Femur (tissue), 1 donor: ENCODE results near the gene MAP3K5.
A peak's percentile ranks its signal among the peaks of the same experiment; 100 is the strongest.
"Not testable (repeated sequence)": the region's sequence is repeated elsewhere in the genome, so short reads cannot be mapped to it uniquely, and the experiment has no call there.

Experiments
- DNase-seq: peaks from one replicate; pipeline ENCODE4 v3.0.0-alpha.2; 2017

MAP3K5 gene

DNA sequence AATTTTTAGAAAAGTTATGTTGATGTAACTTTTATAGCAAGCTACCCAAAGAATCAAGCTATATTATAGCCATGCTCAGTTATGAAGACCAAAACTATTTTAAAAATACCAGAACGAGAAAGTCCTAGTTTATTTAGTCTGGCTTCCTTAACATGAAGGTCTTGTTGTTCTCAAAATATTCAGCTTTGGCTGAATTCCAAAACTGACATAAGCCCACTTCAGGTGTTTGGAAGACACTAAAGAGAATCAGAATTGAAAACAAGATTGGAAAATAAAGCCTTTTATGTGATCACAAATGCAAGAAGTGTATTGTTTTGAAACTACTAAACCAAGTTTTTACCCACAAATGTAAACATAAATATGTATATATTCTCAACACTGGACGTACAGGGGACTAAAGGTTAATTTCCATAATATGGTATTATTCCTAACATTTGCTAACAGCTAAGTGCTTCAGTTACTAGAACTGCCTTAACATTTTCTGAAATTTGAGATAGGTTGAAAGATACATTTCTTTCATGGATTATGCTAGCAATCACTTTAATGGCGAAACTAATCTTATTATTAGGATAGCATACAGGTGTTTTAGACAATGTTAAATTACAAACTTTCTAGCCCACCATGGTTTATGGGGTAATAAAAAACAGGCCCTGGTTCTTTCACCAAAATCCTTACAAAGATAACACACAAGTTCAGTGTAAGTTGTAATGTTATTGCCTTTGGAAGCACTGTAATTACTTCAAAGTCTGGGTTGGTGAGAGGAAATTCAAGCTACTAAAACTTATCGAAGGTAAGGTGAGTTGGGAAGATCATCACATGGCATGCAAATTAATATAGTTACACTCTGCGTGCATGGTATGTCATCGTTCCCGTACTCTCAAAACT is 1.6 kb downstream of the MAP3K5 start:
- no peak for DNase-seq

DNA sequence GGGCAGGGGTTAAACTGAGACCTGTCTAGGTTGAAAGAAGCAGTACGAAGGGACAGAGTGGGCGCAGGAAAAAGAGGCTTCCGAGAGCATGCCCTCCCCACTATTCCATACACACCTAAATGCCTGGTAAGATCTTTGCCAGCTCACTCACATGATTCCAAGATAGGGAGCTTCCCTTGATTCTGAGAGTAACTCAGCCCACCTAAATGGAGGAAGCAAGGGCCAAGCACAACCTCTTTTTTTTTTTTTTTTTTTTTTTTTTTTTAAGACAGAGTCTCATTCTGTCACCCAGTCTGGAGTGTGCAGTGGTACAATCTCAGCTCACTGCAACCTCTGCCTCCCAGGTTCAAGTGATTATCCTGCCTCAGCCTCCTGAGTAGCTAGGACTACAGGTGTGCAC is 2.8 kb downstream of the MAP3K5 start:
- DNase-seq: not testable (repeated sequence)

DNA sequence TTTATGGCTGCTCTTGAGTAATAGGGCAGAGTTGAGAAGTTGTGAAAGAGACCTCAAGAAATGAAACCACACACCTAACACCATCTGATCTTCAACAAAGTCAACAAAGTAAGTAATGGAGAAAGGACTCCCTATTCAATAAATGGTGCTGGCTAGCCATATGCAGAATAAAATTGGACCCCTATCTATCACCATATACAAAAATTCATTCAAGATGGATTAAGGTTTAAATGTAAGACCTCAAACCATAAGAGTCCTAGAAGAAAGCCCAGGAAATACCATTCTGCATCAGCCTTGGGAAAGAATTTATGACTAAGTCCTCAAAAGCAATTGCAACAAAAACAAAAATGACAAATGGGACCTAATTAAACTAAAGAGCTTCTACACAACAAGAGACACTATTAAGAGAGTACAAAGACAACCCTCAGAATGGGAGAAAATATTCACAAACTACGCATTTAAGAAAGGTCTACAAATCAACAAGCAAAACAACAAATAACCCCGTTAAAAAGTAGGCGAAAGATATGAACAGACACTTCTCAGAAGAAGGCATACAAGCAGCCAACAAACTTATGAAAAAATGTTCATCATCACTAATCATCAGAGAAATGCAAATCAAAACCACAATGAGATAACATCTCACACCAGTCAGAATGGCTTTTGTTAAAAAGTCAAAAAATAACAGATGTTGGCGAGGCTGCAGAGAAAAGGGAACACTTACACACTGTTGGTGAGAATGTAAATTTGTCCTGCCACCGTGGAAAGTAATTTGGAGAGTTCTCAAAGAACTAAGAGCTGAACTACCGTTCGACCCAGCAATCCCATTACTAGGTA is 4.0 kb downstream of the MAP3K5 start:
- no peak for DNase-seq

DNA sequence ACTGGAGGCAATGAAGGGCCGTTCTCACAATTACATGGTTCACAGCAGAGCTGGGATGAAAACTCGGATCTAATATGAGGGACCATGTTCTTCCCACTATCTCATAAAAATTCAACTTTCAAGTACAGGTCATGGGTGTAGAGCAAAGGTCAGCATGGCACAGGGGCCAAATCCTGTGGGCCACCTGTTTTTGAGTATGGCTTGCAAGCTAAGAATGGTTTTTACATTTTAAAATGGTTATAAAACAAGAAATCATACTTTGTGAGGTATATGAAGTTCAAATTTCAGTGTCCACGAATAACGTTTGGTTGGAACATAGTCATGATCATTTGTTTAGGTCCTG is 4.6 kb downstream of the MAP3K5 start:
- DNase-seq: no peak

DNA sequence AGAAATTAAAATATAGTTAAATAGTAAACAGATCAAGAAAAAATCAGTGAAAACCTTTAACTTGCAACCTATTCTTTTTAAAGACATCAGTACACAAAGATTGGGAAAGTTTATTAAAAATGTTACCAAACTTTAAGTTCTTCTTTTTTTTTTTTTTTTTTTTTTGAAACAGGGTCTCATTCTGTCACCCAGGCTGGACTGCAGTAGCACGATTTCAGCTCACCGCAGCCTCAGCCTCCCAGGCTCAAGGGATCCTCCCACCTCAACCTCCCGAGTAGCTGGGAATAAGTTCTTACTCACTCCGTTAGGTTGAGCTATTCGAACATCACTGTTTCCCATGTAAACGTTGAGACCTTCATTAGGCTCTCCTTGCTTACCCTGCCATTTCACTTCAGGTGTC is 5.6 kb downstream of the MAP3K5 start:
- no peak for DNase-seq

DNA sequence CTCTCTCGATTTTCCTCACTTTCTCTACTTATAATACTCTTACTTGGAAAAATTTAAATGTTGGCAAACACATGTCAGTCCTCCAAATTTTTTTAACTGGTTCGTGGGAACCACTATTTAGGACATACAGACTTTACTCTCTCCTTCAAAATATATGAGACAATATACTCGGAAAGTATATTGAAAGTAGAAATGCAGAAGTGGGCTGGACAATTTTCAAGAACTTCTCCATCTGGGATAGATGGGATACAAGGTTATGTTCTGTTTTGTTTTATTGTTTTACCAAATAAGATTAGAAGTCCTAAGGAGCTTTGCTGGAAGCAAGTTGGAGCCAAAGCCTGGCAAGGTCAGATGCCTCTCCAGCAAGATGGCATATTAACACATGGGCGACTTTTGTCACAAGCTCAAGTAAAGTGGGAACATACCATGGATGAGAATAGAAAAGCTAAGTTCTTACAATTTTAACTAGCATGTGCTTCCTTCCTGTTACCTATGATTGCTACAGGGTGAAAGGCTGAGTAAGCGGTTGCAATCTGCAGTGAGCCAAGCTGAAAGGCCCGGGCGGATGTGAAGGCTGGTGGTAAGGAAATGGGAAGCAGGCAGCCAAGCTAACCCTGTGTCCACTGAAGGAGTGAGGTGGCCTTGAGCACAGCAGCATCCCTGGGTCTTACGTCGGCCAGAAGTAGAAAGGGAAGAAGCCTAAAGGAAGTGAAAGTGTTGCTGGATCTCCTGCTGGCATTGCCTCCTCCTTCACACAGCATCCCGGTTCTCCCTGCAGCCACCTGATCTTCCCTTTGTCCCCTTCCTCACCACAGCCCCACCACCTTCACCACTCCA is 7.1 kb downstream of the MAP3K5 start:
- DNase-seq: peak; percentile 55

DNA sequence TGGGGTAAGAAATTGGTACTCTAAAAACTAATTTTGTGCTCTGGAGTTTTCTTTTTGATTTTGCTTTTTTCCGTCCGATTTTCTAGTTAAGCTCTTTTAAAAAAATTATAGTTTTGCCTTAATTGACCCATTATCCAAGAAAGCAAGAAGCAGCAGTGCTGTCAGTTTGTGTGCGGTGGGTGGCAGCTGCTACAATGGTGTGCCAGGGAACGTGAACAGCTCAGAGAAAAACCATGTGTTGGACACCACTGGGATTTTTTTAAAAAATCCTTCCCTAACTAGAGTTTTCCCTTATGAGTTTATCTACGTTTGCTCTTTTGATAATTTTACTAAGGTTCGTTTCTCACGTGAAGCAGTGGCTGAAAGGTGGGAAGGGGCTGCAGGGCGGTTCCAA is 8.0 kb downstream of the MAP3K5 start:
- no peak for DNase-seq

DNA sequence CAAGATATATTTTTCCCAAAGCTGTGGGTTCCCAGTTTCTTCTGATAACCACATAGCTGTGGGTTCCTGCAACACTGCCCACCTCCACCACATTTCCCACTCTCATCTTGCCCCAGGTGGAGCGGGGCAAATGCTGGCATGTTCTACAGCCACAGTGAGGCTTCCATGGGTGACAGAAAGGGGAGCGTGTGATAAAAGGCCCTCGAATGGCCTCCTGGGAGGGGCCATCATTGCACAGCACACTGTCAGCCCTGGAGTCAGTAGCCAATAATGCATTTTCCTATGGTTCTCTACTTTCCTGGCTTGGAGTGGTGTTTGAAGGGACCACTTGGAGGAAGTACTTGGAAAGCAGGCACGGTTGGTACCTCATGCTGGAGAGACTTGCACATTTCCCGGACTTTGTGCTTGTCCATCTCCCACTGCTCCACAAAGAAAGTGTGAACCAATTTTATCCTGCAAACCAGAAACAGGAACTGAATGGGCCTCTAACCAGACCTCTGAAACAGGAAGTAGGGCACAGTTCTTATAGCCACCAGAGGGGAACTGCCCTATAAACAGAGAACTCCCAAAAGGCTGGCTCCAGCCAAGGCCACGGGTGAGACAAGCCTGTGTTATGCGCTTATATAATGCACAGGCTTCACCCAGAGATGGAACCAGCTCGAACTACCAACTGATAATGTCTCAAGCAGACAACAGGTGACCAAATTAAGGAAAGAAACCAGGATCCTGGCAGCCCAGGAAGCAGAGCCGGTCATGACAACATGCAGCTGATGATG is 8.6 kb downstream of the MAP3K5 start:
- peak; percentile 33 for DNase-seq

DNA sequence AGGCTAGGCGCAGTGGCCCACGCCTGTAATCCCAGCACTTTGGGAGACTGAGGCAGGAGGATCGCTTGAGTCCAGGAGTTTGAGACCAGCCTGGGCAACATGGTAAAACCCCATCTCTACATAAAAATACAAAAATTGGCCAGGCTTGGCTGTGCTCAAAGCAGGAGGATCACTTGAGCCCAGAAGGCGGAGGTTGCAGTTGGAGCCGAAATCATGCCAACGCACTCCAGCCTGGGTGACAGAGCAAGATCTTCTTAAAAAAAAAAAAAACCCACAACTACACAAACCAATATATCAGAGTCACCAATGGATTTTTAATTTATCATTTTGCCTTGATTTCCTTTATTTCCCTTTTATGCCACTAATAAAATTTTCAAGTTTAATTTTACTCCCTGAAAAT is 9.3 kb downstream of the MAP3K5 start:
- DNase-seq: no peak

DNA sequence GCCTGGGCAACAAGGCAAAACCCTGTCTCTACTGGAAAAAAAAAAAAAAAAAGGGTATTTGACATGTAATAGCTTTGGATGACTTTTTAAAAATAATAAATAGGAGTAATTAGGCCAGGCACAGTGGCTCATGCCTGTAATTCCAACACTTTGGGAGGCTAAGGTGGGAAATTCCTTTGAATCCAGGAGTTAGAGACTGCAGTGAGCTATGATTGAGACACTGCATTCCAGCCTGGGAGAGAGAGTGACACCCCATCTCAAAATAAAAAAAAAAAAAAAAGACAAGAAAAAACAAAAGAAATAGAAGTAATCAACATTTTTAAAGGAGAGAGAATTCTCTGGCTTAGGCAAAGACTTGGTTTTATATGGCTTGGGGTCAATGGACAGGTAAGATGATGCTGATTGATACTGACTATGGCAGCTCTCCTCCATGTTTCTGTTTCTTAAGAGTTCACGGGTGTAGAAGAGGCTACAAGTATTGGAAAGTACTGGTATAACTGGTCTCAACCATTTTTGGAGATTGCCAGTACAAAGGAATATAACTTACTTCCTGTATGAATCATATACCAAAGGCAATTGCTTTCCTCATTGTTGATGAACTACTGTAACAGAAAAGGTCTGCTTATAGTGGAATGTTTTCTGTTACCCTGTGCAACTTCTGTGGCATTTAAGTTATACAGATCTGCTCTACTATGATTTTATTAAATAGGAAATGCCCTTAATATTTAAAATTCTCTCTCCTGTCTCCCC is 10.1 kb downstream of the MAP3K5 start:
- DNase-seq: no peak

DNA sequence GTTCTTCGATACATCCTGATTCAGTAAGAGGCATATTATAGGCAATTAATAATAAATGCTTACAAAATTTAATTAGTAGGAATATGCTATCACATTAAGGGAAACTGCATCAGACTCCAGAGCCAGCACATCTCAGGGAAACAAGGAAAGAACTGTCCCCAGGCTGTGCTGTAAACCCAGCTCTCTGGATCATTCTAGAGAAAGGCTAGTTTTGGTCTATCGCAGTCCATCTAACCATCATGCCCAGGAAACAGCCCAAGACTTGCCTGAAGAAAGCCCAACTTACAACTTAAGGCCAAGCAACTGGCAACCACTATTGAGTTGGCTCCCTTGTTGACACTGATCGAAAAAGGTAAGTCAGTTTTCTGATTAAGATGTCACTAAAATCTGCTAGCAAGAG is 11.3 kb downstream of the MAP3K5 start:
- no peak for DNase-seq

DNA sequence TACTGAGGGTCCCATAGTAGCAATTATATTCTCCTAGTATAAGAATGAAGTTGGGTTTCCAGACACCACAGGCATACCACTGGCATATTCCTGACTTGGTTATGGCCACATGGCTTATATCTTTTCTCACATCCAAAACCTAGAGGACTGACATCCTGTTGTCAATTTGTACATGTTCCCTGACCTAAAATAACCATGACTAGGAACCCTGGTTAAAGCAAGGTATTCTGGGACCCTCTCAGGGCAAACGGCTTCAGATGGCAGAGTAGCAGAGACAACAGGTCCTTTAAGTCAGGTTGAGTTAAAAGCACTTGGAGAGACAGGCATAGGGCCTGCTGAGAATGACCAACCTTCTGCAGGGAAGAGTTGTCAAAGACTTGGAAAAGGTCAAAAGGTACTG is 12.6 kb downstream of the MAP3K5 start:
- DNase-seq: no peak

DNA sequence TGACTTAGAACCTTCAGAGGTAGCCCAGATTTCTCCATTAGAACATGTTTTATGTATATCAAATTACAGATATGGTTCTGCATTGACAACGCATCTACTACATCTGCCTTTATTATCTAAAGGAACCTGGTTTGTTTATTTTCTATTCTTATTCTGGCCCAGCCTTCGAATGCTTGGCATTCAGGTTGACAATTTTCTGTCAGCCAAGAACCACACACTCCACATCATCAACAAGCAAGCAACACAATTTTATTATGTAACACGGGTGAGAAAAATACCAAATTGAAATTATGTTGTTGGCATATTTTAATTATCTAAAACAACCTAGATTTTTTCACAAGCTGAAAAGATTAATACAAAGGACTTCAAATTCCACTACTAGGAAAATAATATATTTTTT is 14.6 kb downstream of the MAP3K5 start:
- no peak for DNase-seq

DNA sequence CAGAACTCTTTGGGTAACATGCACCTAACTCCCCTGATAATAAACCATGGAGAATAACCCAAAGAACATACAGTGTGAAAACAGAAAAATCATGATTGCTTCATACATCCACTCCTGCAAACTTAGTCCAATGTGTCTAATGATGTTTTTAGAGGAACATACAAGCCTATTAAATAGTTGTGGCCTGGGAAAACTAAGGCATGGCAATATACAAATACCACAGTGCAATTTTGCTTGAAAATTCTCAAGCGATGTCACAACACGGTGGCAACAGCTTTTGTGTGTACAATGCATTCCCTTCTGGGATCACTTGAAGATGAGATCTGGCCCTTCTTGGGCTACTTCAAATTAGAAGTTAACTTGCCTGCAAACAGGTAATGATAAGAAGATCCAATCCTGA is 16.7 kb downstream of the MAP3K5 start:
- no peak for DNase-seq

DNA sequence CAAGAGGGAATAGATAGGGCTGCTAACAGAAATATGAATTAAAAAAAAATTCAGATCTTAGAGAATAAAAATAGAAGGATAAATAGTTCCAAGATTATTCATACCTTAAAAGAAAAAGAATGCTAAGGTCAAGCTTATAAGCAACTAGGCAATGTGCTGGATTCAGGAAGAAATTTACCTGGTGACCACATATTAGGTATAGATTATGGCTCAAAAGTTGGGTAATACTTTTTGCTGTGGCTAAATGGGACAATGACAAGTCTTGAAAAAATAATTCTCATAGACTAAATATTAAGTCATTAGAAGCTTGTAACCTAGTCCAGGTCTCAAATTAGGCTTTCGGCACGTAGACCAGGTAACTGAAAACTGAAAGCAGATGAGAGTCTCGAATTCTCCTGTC is 17.2 kb downstream of the MAP3K5 start:
- no peak for DNase-seq

DNA sequence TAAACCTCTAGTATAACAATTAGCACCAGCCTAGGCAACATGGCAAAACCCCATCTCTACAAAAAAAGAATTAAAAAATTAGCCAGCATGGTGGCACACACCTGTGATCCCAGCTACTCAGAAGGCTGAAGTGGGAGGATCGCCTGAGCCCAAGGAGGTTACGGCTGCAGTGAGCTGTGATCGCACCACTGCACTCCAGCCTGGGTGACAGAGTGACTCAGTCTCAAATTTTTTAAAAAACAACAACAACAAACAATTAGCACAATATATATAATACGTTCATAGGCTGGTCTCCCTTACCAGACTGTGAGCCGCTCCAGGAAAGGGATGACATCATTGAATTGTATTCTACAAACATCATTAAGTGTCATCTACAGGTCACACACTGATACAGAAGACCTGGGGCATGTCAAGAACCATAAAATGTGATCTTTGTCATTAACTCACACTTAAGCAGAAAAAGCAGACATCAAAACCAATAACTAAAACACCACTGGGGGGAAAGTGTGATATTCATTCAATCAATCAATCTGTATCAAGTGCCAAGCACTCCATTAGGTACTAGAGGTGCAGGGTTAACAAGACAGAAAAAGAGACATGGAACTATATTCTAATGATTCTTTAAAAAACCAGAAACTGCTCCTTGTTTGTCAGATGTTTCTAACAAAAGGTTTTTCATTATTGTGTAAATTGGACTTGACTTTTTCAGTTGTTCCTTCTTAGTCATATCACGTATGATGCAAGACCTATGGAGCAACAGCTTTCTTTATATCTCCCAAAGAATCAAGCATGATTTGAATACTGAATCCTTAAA is 17.8 kb downstream of the MAP3K5 start:
- DNase-seq: no peak

DNA sequence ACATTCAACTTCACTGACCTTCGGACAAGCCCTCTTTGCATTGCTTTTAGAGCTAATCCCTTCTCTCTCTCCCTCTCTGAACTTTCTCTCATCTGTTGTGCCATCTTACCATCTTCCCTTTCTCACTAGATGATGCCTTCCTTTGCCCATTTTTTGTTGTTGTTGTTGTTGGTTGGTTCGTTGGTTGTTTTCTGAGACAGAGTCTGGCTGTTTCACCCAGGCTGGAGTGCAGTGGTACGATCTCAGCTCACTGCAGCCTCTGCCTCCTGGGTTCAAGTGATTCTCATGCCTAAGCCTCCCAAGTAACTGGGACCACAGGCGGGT is 18.8 kb downstream of the MAP3K5 start:
- no peak for DNase-seq

DNA sequence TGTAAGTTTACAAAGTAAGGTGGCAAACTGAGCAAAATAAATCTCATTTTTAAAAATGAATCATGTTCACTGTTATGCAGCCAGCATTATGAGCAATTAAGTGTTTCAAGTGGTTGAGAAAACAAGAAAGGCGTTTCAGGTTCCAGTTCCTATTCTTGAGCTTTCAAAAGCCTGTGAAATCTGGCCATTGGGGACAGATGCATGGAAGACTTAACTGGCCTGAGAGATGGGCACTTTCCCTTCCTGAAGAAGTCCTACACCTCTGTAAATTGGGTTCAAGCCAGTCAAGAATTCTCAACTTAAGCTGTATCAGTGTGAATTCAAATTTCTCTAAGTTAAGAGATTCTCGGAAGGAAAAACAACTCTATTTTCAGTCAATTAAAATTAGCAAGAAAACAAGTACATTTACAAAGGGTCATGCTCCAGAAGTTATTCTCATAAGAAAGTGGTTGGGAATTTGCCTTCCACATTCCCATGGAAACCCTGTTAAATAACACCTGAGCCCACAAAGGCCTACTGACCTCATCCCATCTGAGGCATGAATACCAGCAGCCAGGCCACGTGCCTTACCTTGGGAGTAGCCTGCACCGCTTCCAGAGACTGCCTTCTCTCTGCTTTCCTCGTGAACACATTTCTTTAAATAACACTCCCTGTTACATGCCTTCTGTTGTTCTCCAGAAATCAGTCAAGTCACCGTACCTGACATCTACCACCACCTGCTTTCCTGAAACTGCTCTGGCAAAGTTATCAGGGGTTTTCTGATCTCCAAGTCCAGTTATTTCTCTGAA is 19.4 kb downstream of the MAP3K5 start:
- no peak for DNase-seq

DNA sequence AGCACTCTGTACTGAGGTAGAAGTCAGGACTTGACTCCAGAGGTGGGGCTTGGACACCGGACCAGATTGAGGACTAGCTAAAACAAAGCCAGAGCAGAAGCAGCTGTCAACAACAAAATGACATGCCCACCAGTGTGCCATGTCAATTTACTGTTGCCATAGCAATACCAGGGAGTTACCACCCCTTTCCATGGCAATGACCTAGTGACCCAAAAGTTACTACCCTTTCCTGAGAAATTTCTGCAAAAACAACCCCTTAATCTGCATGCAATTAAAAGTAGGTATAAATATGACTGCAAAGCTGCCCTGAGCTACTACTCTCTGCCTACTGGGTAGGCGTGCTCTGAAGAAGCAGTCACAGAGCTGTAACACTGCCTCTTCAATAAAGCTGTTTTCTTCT is 21.0 kb downstream of the MAP3K5 start:
- DNase-seq: no peak

DNA sequence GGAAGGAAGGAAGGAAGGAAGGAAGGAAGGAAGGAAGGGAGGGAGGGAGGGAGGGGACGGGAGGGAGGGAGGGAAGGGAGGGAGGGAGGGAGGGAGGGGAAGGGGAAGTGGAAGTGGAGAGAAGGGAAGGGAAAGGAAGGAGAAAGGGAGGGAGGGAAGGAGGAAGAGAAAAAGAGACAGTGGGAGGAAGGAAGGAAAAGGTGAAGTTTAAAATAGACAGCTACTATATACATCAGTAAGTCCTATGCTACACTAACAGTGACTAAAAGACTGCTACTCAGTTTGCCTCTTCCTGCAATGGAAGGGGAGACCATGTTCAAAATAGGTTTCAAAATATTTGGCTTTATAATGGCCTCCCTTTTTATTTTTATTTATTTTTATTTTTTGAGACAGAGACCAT is 22.5 kb downstream of the MAP3K5 start:
- DNase-seq: no peak
